ENCODE results near the gene XKR7.

XKR7 gene

DNA sequence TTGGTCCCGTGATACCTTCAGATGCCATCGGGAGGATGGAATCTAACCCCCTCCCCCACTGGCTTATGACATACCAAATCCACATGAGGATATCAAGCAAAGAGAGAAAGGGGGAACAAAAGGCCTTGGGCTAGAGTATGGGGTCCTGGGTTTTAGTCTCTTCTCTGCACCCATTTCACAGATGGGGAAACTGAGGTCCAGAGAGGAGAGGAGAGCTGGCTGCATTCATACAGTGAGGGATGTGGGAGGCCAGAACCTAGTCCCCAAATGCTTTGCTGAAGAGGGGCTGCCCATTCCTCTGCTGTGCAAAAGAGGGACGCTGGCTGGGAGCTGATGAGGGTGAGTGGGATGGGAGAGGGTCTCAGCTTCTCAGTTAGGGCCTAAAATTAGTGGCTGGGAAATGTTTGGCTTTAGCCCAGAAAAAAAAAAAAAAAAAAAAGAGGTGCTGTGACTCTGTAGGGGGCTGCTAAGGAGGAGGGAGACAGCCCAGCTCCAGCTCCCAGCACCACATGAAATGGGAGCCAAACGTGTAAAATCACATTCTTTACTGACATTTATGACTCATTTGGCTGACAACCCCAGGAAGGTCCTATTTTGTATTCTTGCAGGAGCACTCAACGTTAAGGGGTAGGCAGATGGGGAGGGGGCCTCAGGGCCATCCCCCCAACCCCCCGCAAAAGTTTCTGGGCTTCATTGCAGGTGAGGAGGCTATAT lies 11.9 kb downstream of the XKR7 start:
- no peak for DNase-seq (ENCODE audit: low read depth)

GRCh38 chr20:31981784-31982183 lies 13.8 kb downstream of the XKR7 start:
- DNase-seq (ENCODE audit: low read depth): no peak

- no peak for DNase-seq (ENCODE audit: low read depth)
Observed at GRCh38 chr20:31984981-31985471, 17.1 kb downstream of the XKR7 start.

- no peak for DNase-seq (ENCODE audit: low read depth)
Observed at GRCh38 chr20:31987744-31988143, 19.8 kb downstream of the XKR7 start.

GRCh38 chr20:31988430-31989015 lies 20.6 kb downstream of the XKR7 start:
- no peak for DNase-seq (ENCODE audit: low read depth)

DNA sequence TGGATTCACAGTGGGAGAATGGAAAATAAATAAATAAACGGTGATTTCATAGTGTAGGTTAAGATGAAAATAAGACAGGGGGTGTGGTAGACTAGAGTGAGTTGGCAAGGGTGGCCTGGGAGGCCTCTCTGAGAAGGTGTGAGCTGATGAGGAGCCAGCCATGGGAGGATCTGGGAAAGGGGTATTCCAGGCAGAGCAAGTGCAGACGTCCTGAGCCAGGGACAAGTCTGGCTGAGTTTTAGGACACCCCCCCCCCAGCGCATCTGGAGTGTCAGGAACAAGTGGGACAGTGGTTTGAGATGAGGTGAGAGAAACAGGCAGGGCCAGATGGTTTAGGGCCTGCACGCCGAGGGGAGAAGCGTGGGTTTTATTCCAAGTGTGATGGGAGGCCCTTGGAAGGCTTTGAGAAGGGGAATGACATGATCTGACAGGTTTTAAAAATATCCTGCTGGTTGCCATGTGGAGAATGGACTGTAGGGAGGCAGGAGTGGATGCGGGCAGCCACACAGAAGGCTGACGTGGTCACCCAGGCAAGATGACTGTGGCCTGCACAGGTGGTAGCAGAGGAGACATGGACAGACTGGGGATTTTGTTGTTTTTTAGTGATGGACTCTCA lies 21.2 kb downstream of the XKR7 start:
- DNase-seq (ENCODE audit: low read depth): no peak

DNA sequence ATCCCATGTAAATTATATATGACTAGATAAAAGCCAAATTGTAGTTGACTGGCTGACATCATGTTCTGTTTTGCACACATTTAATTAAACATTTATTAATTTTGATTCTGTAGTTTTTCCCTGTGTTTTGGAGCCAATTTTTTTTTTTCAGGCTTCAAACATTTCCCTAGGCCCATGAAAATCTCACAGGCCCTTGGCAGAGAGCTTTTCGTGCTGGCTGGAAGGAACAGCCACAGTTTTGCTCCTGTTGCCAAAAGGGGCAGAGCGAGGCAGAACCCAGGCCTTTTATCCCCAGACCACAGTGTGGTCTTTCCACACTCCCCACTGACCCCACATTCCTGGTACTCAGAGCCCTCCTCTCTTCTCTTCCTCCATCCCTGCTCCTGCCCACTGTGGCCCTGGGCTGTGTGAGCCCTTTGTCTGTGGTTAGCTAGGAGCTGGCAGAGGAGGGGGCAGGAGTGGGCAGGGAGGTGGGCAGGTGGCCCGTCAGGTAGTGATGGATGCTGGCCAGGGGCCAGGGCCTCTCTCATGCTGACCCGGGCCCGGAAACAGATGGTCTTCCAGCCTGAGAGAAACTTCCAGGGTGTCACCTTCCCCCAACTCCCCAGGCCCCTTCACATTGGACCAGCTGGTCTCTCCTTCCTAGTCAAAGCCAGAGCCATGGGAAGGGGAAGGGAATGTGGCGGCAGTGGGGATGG lies 22.8 kb downstream of the XKR7 start:
- no peak for DNase-seq (ENCODE audit: low read depth)

DNA sequence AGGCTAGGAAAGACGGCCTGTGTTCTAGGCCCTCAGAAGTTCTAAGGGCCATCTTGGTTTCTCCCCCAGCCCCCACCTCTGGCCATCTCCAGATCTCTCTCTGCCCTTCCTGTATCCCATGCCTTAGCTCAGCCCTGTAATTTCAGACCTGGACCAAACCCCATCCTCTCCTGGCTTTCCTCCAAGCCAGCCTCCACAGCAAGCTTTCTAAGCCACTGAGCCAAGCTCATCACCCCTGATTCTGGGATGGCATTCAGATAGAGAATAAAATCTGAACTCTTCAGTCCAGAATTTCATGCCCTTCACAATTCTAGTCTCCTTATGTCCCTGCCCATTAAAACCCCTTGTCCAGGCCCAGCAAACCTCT lies 23.4 kb downstream of the XKR7 start:
- DNase-seq (ENCODE audit: low read depth): no peak

DNA sequence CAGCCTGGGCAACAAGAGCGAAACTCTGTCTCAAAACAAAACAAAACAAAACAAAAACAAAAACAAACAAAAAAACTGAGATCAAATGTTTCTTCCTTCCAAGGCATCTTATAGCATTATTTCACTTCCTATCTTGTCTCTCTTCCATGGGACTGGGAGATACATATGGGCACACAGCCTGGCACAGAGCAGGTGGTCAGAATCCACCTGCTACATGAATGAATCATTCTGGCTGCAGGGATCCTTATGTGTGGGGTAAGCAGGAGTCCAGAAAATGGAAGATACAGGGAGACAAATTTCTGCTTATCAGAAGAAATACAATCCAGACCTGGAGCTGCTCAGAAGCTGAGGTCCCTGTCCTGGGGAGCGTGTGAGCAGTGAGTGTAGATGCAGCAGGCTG lies 24.1 kb downstream of the XKR7 start:
- no peak for DNase-seq (ENCODE audit: low read depth)

- no peak for DNase-seq (ENCODE audit: low read depth)
Observed at GRCh38 chr20:31996996-31997395, 29.0 kb downstream of the XKR7 start.

DNA sequence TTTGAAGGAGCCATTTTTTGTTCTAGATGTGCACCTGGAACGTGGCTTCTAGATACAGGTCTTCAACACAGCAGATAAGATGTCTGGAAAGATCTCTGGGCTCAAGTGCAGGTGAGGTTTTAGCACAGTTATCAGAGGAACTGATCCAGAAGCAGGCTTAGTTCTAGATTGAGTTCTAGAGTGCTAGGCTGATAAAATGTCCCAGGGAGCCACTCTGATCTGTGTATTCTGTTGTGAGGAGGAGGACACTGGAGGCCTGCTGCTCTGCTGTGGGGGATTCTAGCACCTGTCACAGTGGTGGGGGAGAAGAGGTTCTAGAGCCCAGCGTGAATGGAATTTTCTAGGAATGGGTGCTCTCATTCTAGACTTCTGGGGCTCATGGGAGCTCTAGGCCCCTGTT lies 30.3 kb downstream of the XKR7 start:
- no peak for DNase-seq (ENCODE audit: low read depth)

GRCh38 chr20:32003325-32003724 lies 35.4 kb downstream of the XKR7 start:
- no peak for DNase-seq (ENCODE audit: low read depth)

- DNase-seq (ENCODE audit: low read depth): no peak
Observed at GRCh38 chr20:32004963-32005362, 37.0 kb downstream of the XKR7 start.

GRCh38 chr20:32006053-32006452 lies 38.1 kb downstream of the XKR7 start:
- no peak for DNase-seq (ENCODE audit: low read depth)

DNA sequence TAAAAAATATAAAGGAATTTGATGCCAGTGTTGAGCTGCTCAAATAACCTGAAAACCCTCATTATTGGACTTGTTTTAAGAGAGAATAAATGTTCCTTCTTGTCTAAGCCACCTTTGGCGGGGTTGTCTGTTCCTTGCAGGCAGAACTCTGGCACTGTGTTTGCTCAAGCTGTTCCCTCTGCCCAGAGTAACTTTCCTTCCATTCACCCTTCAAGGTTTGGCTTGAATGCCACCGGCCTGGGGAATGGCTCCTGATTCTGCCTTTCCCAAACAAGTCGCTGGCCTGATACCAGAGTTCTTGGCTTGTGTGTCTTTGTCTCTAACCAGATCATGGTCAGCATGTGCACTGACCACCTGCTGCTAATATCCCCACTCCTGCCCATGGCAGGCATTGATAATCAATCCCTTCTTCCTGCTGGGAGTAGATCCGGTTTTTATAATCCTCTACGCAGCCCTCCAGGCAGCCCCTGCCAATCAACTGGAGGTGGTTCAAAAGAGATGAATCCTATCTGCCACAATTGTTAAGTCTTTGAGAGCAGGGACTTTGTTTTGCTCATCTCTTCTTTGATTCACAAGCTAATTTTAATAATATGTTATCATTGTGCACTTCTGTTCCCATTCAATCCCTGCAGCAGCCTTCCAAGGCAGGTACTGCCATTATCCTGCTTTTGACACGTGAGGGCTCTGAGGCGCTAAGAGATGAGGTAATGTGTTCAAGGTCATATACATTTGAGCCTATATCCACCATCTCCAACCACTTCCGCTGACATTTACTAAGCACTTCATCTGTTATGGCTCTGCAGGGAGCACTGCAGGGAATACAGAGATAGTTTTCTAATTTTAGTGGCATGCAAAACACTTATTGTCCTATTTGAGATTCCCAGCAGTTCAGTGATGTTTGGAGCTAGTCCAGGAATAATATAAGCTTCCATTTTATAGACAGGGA lies 39.2 kb downstream of the XKR7 start:
- DNase-seq (ENCODE audit: low read depth): no peak

GRCh38 chr20:32007787-32008616 lies 40.1 kb downstream of the XKR7 start:
- DNase-seq (ENCODE audit: low read depth): no peak

DNA sequence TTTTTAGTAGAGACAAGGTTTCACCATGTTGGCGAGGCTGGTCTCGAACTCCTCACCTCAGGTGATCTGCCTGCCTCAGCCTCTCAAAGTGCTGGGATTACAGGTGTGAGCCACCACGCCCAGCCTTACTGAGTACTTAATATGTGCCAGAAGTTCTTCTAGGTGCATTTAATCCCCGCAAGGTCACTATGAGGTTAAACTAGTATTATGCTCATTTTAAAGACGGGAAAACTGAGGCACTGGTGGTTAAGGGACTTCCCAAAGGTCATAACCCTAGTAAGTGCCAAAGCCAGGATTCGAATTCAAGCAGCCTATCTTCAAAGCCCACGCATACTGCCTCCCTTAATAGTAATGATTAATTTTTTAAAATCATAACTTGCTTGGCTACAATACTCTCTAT lies 41.6 kb downstream of the XKR7 start:
- no peak for DNase-seq (ENCODE audit: low read depth)

DNA sequence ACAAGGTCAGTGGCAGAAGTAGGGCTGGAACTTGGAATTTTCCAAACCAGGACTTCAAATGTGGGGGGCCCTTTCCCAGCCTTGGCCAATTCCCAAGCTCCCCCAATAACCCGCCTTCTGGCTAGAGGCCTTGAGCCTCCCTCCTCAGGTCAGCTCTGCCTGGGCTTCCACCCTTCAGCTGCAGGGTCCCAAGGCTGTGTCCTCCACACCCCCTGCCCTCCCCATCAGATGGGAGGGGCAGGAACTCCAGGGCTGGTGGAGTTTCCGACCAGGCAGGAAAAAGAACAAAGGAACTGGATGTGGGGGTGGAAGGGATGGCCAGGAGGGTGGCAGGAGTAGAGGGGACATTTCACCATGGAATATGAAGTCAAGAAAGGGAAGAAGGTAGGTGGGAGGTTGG lies 42.1 kb downstream of the XKR7 start, which contains the start of gene CCM2L:
TSS of gene CCM2L (plus strand) at position 338 of the 400 bp plus-strand sequence. CDS start at position 355, 17 bp downstream.
- no peak for DNase-seq (ENCODE audit: low read depth)

DNA sequence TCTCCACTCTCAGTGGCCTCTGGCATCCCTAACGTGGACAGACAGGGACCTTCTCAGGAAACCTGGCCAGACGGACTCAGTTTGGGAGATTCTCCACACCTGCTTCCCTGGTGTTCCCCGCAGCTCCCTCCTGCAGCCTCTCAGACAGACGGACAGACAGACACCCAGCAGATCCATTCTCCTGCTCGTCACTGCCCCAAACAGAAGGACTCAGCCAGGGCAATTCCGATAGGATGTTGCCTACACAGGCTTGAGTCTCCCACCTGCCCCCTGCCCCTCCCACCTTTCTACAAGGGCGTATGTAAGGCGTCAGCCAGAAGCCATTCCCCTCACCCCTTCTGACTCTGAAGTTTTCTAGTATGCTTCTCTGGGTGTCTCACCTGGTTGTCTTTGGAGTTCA lies 42.7 kb downstream of the XKR7 start:
- no peak for DNase-seq (ENCODE audit: low read depth)

GRCh38 chr20:32012159-32012688 lies 44.3 kb downstream of the XKR7 start:
- no peak for DNase-seq (ENCODE audit: low read depth)
